Bronchial epithelial cell (primary cell): ENCODE data around the gene CAPZA1. TPM values are rescaled to one million over a fixed set of nuclear protein-coding genes. Genes with fewer than 3 reads are reported as not detected.
"Not testable (repeated sequence)": the region's sequence is repeated elsewhere in the genome, so short reads cannot be mapped to it uniquely, and the experiment has no call there.

ENCODE experiments used
- DNase-seq: peaks from one replicate; pipeline ENCODE4 v3.0.0-alpha.2; 2010; ENCODE audit warnings: low read depth
- FAIRE-seq: peaks from 2 replicates; lab custom pipeline; 2011; peaks lifted over from hg19 to GRCh38; lab: Jason Lieb, UNC
- H3K27me3 ChIP-seq: 2 replicates; pipeline ENCODE4 v1.5.1; 2011; ENCODE audit warnings: low read length; ENCODE audit not compliant: control insufficient read depth, insufficient read depth
- H3K36me3 ChIP-seq: 2 replicates; pipeline ENCODE4 v1.5.1; 2011; ENCODE audit warnings: low read length; ENCODE audit not compliant: control insufficient read depth, insufficient read depth
- H3K4me3 ChIP-seq: 2 replicates; pipeline ENCODE4 v1.5.1; 2011; ENCODE audit warnings: mild to moderate bottlenecking, low read depth, low read length, control low read depth
- total RNA-seq: library from RNA; depleted of rRNA; stranded (reverse); fragments of >200 nt; gene quantifications from 2 replicates; pipeline ENCODE4 v1.2.1, GENCODE V29; 2014
- TF ChIP-seq, protein P1 (sequence below): IDR thresholded peaks from 2 replicates; pipeline ENCODE4 v1.5.1; 2011; ENCODE audit warnings: mild to moderate bottlenecking, moderate library complexity, low read length, control low read depth, inconsistent platforms; ENCODE audit not compliant: insufficient read depth, severe bottlenecking

CAPZA1 gene
- total RNA-seq, 1 donor from 2014 or later, result 265 TPM

DNA sequence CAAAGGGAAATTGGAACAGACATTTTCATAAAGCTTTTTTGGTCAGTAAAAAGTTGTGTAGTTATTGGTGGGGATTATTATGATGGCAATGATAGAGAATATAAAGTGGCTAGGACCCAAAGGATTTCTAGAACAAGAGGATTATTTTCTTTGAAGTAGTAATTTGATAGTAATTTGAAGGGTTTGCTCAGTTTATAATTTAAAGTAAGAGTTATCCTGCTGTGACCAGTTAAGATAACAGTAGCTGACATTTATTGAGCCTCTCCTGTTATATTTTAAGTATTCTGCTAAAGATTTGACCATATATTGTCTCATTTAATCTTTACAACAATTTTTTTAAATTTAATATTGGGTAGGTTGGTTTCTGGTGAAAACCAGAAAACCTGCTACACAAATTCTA is 14.7 kb downstream of the CAPZA1 start:
- DNase-seq (no peak), FAIRE-seq (no peak)
- Histone ChIP-seq H3K36me3 (peaks cover 2% of the 10 kb centered on the region), H3K4me3 (no peak overlapping the region), H3K27me3 (no peaks in the 10 kb centered on the region)
- TF ChIP-seq, protein P1, sequence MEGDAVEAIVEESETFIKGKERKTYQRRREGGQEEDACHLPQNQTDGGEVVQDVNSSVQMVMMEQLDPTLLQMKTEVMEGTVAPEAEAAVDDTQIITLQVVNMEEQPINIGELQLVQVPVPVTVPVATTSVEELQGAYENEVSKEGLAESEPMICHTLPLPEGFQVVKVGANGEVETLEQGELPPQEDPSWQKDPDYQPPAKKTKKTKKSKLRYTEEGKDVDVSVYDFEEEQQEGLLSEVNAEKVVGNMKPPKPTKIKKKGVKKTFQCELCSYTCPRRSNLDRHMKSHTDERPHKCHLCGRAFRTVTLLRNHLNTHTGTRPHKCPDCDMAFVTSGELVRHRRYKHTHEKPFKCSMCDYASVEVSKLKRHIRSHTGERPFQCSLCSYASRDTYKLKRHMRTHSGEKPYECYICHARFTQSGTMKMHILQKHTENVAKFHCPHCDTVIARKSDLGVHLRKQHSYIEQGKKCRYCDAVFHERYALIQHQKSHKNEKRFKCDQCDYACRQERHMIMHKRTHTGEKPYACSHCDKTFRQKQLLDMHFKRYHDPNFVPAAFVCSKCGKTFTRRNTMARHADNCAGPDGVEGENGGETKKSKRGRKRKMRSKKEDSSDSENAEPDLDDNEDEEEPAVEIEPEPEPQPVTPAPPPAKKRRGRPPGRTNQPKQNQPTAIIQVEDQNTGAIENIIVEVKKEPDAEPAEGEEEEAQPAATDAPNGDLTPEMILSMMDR, result no peak

DNA sequence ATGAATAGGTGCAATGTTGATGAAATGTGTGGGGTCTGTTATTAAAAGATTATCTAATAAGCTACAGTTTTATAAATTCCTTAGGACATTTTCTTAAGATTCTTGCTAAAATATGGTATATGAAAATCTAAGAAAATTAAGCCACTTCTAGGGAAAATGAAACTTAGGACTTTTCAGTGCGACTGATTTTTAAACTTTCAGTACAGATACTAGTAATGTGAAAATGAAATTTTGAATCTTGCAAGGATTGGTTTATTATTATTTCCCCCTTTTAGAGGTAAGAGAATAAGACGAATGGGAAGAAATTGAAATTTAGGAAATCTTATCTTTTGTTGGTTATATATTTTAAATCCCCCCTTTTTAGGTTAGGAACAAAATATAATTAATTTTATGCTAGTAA is 16.4 kb downstream of the CAPZA1 start:
- TF ChIP-seq, protein P1, result no peak
- Histone ChIP-seq H3K27me3 (no peaks in the 10 kb centered on the region), H3K36me3 (no peaks in the 10 kb centered on the region), H3K4me3 (no peak overlapping the region)
- FAIRE-seq (no peak), DNase-seq (no peak)

DNA sequence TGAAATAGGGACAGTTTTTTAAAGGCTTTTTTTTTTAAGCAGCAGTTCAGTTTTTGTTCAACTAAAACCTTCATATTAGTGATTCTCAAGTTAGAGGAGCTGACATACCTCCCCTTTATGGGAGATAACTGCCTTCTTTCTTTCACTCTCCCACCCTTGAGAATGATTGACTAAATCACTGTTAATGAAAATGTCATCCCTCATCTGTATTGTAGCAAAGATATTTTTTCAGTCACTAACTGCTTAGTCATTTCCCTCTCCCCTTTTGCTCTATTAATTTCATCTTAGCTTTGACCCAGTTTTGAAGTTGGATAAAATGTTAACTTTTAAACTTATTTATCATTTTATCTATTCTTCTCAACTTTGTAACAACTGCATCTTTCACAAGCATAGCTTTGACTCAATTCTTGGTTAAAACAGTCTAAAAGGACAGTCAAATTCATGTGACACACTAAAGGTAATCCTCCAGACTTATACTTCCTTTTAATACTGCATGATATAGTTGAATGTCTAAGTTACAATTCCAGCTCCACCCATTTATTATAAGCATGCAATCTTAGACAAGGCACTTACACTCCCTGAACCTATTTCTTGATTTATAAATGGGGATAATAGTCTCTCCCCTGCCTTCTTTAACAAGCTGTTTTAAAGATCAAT is 17.1 kb downstream of the CAPZA1 start:
- no peaks in the 10 kb centered on the region for H3K27me3 ChIP-seq
- TF ChIP-seq, protein P1, result no peak
- DNase-seq, result no peak
- H3K4me3 ChIP-seq, result no peak overlapping the region
- H3K36me3 ChIP-seq, result no peaks in the 10 kb centered on the region
- FAIRE-seq, result no peak

DNA sequence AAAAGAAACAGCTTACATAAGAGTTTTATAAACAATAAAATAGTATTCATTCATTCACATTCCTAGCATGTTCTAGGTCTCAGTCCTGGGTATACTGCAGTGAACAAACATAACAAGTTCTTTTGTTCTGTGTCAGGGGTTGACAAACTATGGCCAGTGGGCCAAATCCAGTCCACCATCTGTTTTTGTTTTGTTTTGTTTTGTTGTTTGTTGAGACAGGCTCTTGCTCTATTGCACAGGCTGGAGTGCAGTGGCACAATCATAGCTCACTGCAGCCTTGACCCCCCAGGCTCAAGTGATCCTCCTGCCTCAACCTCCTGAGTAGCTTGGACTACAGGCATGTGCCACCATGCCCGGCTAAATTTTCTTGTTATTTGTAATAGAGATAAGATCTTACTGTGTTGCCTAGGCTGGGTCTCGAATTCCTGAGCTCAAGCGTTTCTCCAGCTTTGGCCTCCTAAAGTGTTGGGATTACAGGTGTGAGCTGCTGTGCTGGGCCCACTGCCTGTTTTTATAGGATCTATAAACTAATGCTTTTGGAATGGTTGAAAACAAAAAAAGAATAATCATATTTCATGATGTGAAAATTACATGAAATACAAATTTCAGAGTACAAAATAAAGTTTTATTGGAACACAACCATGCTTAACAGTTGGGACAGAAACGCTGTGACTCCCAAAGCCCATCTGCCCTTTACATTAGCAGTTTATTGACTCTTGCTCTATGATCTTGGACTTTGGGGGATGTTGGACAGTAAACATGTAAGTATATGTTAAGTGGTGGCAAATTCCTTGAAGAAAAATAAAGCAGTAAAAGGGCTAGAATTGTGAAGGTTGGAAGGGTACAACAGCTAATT is 17.9 kb downstream of the CAPZA1 start:
- TF ChIP-seq, protein P1, result no peak
- DNase-seq (peak; percentile 60), FAIRE-seq (no peak)

DNA sequence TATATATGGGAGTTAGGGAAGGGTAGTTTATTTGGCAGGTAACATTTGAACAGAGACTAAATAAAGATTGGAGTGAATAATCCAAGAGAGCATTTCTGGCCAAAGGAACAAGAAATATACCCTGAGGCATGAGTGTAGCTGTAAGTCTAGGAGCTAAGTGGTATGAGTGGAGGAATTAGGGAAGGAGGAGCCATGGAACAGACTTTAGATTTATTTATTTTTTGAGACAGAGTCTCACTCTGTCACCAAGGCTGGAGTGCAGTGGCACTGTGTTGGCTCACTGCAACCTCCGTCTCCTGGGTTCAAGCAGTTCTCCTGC is 18.4 kb downstream of the CAPZA1 start:
- Histone ChIP-seq H3K36me3 (no peaks in the 10 kb centered on the region), H3K4me3 (no peak overlapping the region), H3K27me3 (no peaks in the 10 kb centered on the region)
- FAIRE-seq (no peak), DNase-seq (peak; percentile 50)
- TF ChIP-seq, protein P1, result no peak

More for the DNA sequence above, 17.9 kb downstream of the CAPZA1 start:
- Histone ChIP-seq H3K27me3 (no peaks in the 10 kb centered on the region), H3K4me3 (no peak overlapping the region), H3K36me3 (no peaks in the 10 kb centered on the region)

DNA sequence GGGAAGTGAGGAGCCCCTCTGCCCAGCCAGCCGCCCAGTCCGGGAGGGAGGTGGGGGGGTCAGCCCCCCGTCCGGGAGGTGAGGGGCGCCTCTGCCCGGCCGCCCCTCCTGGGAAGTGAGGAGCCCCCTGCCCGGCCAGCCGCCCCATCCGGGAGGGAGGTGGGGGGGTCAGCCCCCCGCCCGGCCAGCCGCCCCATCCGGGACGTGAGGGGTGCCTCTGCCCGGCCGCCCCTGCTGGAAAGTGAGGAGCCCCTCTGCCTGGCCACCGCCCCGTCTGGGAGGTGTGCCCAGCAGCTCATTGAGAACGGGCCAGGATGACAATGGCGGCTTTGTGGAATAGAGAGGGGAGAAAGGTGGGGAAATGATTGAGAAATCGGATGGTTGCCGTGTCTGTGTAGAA is 20.8 kb downstream of the CAPZA1 start:
- DNase-seq, H3K27me3 ChIP-seq, H3K4me3 ChIP-seq, FAIRE-seq, H3K36me3 ChIP-seq: not testable (repeated sequence)
